ENCODE measurements around the gene PPIF. TPM values are rescaled to one million over a fixed set of nuclear protein-coding genes. Genes with fewer than 3 reads are reported as not detected.

Gene PPIF
- total and polyA plus RNA-seq, 2 donors (not counting 1 experiment from before 2014, with no cell fraction given): 50.4 to 100 TPM

DNA sequence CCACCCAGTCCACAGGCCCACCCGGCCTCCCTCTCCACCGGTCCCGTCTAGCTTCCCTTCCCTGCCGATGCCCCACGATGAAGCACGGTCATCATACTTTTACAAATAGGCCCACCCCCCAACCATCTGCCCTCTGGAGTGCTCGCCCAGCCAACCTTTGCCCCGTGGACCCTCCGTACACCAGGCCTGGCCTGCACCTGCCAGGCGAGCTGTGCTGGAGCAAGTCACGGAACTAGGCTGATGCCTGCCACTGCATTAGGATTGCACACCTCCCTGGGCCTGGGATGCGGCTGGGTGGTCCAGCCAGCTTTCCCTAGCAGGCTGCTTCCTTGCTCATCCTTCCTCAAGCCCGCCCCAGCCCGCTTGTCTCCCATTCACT is 44.7 kb downstream of the PPIF start:
- ChIA-PET CTCF (interaction anchor here (0.7 kb wide), 1 partner anchor 19 kb away, joined by 3 read pairs; no protein-coding TSS in a partner anchor), POLR2A (no interaction called here)
- Mint-ChIP-seq H3K27me3 (no peaks in the 10 kb centered on the region), H3K4me3 (no peak overlapping the region), H3K9me3 (ENCODE audit: insufficient read depth) (no peaks in the 10 kb centered on the region), H3K4me1 (peaks cover 18% of the 10 kb centered on the region), H3K27ac (no peak overlapping the region)
- DNase-seq (no peak), ATAC-seq (ENCODE audit: low read depth) (no peak)
- Histone ChIP-seq H3K27ac (ENCODE audit: low read length in 2 of 2) (no peak overlapping the region), H3K4me3 (ENCODE audit: control extremely low read depth in 1 of 5, extremely low read depth in 1 of 5, insufficient read depth in 1 of 5, low read depth in 2 of 5, low read length in 4 of 5) (no peak overlapping the region), H3K4me2 (replicated peaks; ENCODE audit: low read depth, low read length, poor library complexity, severe bottlenecking) (no peak overlapping the region), H4K20me1 (ENCODE audit: control insufficient read depth, insufficient read depth, low read length, poor library complexity, severe bottlenecking) (no peaks in the 10 kb centered on the region), H3K9me3 (ENCODE audit: control extremely low read depth in 1 of 3, control insufficient read depth in 2 of 3, insufficient read depth in 1 of 3, low read length in 2 of 3) (peaks cover 0 to 4% (median 0%) of the 10 kb centered on the region in 3 donors), H3K36me3 (replicated peaks in 1 of 2; ENCODE audit: control extremely low read depth in 1 of 2, control insufficient read depth in 1 of 2, extremely low read depth in 1 of 2, insufficient read depth in 2 of 2, low read length in 1 of 2) (no peaks in the 10 kb centered on the region), H2AFZ (ENCODE audit: insufficient read depth, low read depth, low read length, poor library complexity, severe bottlenecking) (no peak overlapping the region), H3K79me2 (ENCODE audit: control insufficient read depth, insufficient read depth, low read length) (no peaks in the 10 kb centered on the region), H3K9ac (ENCODE audit: low read length) (no peak overlapping the region), H3K27me3 (replicated peaks in 1 of 4; ENCODE audit: control extremely low read depth in 1 of 4, control insufficient read depth in 3 of 4, insufficient read depth in 4 of 4, low read length in 3 of 4) (no peaks in the 10 kb centered on the region), H3K4me1 (ENCODE audit: control insufficient read depth in 2 of 2, insufficient read depth in 2 of 2, low read length in 2 of 2) (peaks cover 4 to 15% of the 10 kb centered on the region in 2 donors)
- WGBS (ENCODE audit: insufficient coverage): 93% methylated on average over 14 of the region's 14 CpGs
- TF ChIP-seq CTCF (IDR thresholded peaks at IDR 0.05) (no peak), EZH2 (IDR thresholded peaks at IDR 0.05; ENCODE audit: borderline replicate concordance, insufficient read depth, low read depth, low read length, poor library complexity, severe bottlenecking) (no peak)
- intact Hi-C loops (cut with micrococcal nuclease): no loop called here

- ChIA-PET POLR2A (no interaction called here), CTCF (no interaction called here)
- no peak overlapping the region for H3K27ac Mint-ChIP-seq
Observed at GRCh38 chr10:79392506-79393176, 45.4 kb downstream of the PPIF start.

More at GRCh38 chr10:79392506-79393176, 45.4 kb downstream of the PPIF start:
- intact Hi-C loops (cut with micrococcal nuclease): no loop called here
- Histone ChIP-seq H3K4me3 (ENCODE audit: control extremely low read depth in 1 of 5, extremely low read depth in 1 of 5, insufficient read depth in 1 of 5, low read depth in 2 of 5, low read length in 4 of 5) (no peak overlapping the region), H2AFZ (ENCODE audit: insufficient read depth, low read depth, low read length, poor library complexity, severe bottlenecking) (no peak overlapping the region), H3K4me1 (ENCODE audit: control insufficient read depth in 2 of 2, insufficient read depth in 2 of 2, low read length in 2 of 2) (peaks cover 4 to 15% of the 10 kb centered on the region in 2 donors), H3K36me3 (replicated peaks in 1 of 2; ENCODE audit: control extremely low read depth in 1 of 2, control insufficient read depth in 1 of 2, extremely low read depth in 1 of 2, insufficient read depth in 2 of 2, low read length in 1 of 2) (no peaks in the 10 kb centered on the region), H3K4me2 (replicated peaks; ENCODE audit: low read depth, low read length, poor library complexity, severe bottlenecking) (no peak overlapping the region), H3K27ac (ENCODE audit: low read length in 2 of 2) (no peak overlapping the region), H4K20me1 (ENCODE audit: control insufficient read depth, insufficient read depth, low read length, poor library complexity, severe bottlenecking) (no peaks in the 10 kb centered on the region), H3K27me3 (replicated peaks in 1 of 4; ENCODE audit: control extremely low read depth in 1 of 4, control insufficient read depth in 3 of 4, insufficient read depth in 4 of 4, low read length in 3 of 4) (no peaks in the 10 kb centered on the region), H3K9me3 (ENCODE audit: control extremely low read depth in 1 of 3, control insufficient read depth in 2 of 3, insufficient read depth in 1 of 3, low read length in 2 of 3) (peaks cover 0 to 4% (median 0%) of the 10 kb centered on the region in 3 donors), H3K79me2 (ENCODE audit: control insufficient read depth, insufficient read depth, low read length) (no peaks in the 10 kb centered on the region), H3K9ac (ENCODE audit: low read length) (no peak overlapping the region)
- Mint-ChIP-seq H3K27me3 (no peaks in the 10 kb centered on the region), H3K9me3 (ENCODE audit: insufficient read depth) (no peaks in the 10 kb centered on the region), H3K4me1 (peaks cover 18% of the 10 kb centered on the region), H3K4me3 (no peak overlapping the region)
- ATAC-seq (ENCODE audit: low read depth) (no peak), DNase-seq (no peak)
- TF ChIP-seq CTCF (IDR thresholded peaks at IDR 0.05) (no peak), EZH2 (IDR thresholded peaks at IDR 0.05; ENCODE audit: borderline replicate concordance, insufficient read depth, low read depth, low read length, poor library complexity, severe bottlenecking) (no peak)
- 85% methylated on average over 4 of the region's 6 CpGs for whole genome bisulfite sequencing (ENCODE audit: insufficient coverage)
